Mesendoderm (in vitro differentiated cells): ENCODE results near the gene SMYD4.

Experiments
- DNase-seq: peaks from one replicate; pipeline ENCODE4 v3.0.0; 2013
- H2AK5ac ChIP-seq: 2 replicates; pipeline ENCODE4 v1.6.1; 2013; ENCODE audit warnings: low read length, inconsistent platforms
- H2BK120ac ChIP-seq: 2 replicates; pipeline ENCODE4 v1.6.1; 2013; ENCODE audit warnings: low read depth, mild to moderate bottlenecking, low read length, moderate library complexity, mixed read lengths
- H2BK15ac ChIP-seq: replicated peaks from 2 replicates; pipeline ENCODE4 v1.6.1; 2013; ENCODE audit warnings: low read depth, mild to moderate bottlenecking, moderate library complexity
- H2BK5ac ChIP-seq: 2 replicates; pipeline ENCODE4 v1.6.1; 2013; ENCODE audit warnings: low read length, inconsistent platforms
- H3K18ac ChIP-seq: 2 replicates; pipeline ENCODE4 v1.6.1; 2013; ENCODE audit warnings: mild to moderate bottlenecking, low read length, mixed read lengths
- H3K23ac ChIP-seq: one replicate; pipeline ENCODE4 v1.6.1; 2013; ENCODE audit warnings: low read length
- H3K27ac ChIP-seq: 2 replicates; pipeline ENCODE4 v1.5.1; 2013; ENCODE audit warnings: low read depth, mild to moderate bottlenecking, inconsistent platforms, low read length, moderate library complexity
- H3K27me3 ChIP-seq: 2 replicates; pipeline ENCODE4 v1.6.1; 2013; ENCODE audit warnings: low read length, control low read depth, mild to moderate bottlenecking, inconsistent platforms; ENCODE audit not compliant: insufficient read depth, poor library complexity
- H3K36me3 ChIP-seq: 2 replicates; pipeline ENCODE4 v1.6.1; 2013; ENCODE audit warnings: low read length, inconsistent platforms; ENCODE audit not compliant: control insufficient read depth, insufficient read depth
- H3K4ac ChIP-seq: one replicate; pipeline ENCODE4 v1.6.1; 2013; ENCODE audit warnings: low read depth, mild to moderate bottlenecking, low read length, moderate library complexity
- H3K4me1 ChIP-seq: 2 replicates; pipeline ENCODE4 v1.6.1; 2013; ENCODE audit warnings: low read depth, low read length, inconsistent platforms; ENCODE audit not compliant: control insufficient read depth
- H3K4me2 ChIP-seq: 2 replicates; pipeline ENCODE4 v1.6.1; 2013; ENCODE audit warnings: low read length
- H3K4me3 ChIP-seq: 2 replicates; pipeline ENCODE4 v1.5.1; 2013; ENCODE audit warnings: mild to moderate bottlenecking, low read length
- H3K56ac ChIP-seq: one replicate; pipeline ENCODE4 v1.6.1; 2013; ENCODE audit warnings: low read length
- H3K79me1 ChIP-seq: 2 replicates; pipeline ENCODE4 v1.6.1; 2013; ENCODE audit warnings: low read length, inconsistent platforms
- H3K79me2 ChIP-seq: 2 replicates; pipeline ENCODE4 v1.6.1; 2013; ENCODE audit warnings: mild to moderate bottlenecking, low read length; ENCODE audit not compliant: control insufficient read depth, insufficient read depth
- H3K9ac ChIP-seq: 2 replicates; pipeline ENCODE4 v1.6.1; 2013; ENCODE audit warnings: low read length, inconsistent platforms
- H4K5ac ChIP-seq: one replicate; pipeline ENCODE4 v1.6.1; 2013; ENCODE audit warnings: low read length
- H4K8ac ChIP-seq: one replicate; pipeline ENCODE4 v1.6.1; 2013; ENCODE audit warnings: low read depth, mild to moderate bottlenecking, control low read depth, low read length, moderate library complexity
- WGBS: extraction: QIAGEN DNeasy Blood & Tissue Kit; methylation state at CpG from one replicate; pipeline ENCODE4 v1.1.7; 2013; ENCODE audit warnings: low lambda C conversion rate, missing lambda C conversion rate; ENCODE audit not compliant: insufficient coverage; ENCODE audit errors: extremely low coverage; 5-methylcytosine and 5-hydroxymethylcytosine counted together

Gene SMYD4

GRCh38 chr17:1796800-1797199, 32.9 kb downstream of the SMYD4 start:
- Histone ChIP-seq H3K9ac (no peak overlapping the region), H3K27me3 (no peaks in the 10 kb centered on the region), H3K4ac (no peak overlapping the region), H3K27ac (no peak overlapping the region), H4K8ac (no peak overlapping the region), H3K4me1 (no peaks in the 10 kb centered on the region), H3K23ac (no peak overlapping the region), H3K79me2 (no peaks in the 10 kb centered on the region), H2BK15ac (no peak overlapping the region), H2BK5ac (no peak overlapping the region), H3K56ac (no peak overlapping the region), H3K18ac (no peak overlapping the region), H3K4me3 (no peak overlapping the region), H2AK5ac (no peak overlapping the region), H2BK120ac (no peak overlapping the region), H3K36me3 (peaks cover 8% of the 10 kb centered on the region), H3K79me1 (peaks cover 4% of the 10 kb centered on the region), H4K5ac (no peak overlapping the region), H3K4me2 (no peak overlapping the region)
- no peak for DNase-seq
- no CpG with 5 or more reads among the region's 1 CpG for whole genome bisulfite sequencing

DNA sequence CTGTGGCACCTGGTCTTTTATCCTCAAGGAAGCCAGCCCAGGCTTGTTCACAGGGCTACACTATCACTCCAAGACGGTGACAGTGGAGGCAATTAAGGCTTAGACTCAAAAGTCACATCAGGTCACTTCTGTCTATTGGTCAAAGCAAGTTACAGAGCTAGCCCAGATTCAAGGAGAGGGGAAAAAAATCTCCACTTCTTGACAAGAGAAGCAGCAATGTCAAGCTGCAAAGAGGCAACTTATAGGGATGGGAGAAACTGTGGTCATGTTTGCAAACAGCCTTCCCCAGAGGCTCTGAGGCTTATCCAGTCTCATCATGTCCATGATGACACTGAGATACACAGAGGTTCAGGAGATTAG, 36.3 kb downstream of the SMYD4 start:
- Histone ChIP-seq H3K79me1 (peaks cover 2% of the 10 kb centered on the region), H2AK5ac (no peak overlapping the region), H3K79me2 (no peaks in the 10 kb centered on the region), H2BK15ac (no peak overlapping the region), H3K4me3 (no peak overlapping the region), H4K5ac (no peak overlapping the region), H4K8ac (no peak overlapping the region), H3K56ac (no peak overlapping the region), H3K23ac (no peak overlapping the region), H3K4ac (no peak overlapping the region), H3K27ac (no peak overlapping the region), H3K4me2 (no peak overlapping the region), H3K27me3 (no peaks in the 10 kb centered on the region), H2BK5ac (no peak overlapping the region), H3K4me1 (no peaks in the 10 kb centered on the region), H3K18ac (no peak overlapping the region), H3K36me3 (no peaks in the 10 kb centered on the region), H2BK120ac (no peak overlapping the region), H3K9ac (no peak overlapping the region)
- DNase-seq, result peak; percentile 12
- WGBS, result no CpG with 5 or more reads among the region's 1 CpG

- no peak overlapping the region for H3K9ac ChIP-seq
- H3K23ac ChIP-seq, result no peak overlapping the region
- no peak overlapping the region for H3K18ac ChIP-seq
- no peak overlapping the region for H3K27ac ChIP-seq
- H2BK15ac ChIP-seq, result no peak overlapping the region
- WGBS, result no CpG with 5 or more reads among the region's 23 CpGs
- no peaks in the 10 kb centered on the region for H3K4me1 ChIP-seq
- no peak overlapping the region for H2BK5ac ChIP-seq
- no peaks in the 10 kb centered on the region for H3K79me2 ChIP-seq
- H3K27me3 ChIP-seq, result no peaks in the 10 kb centered on the region
- no peak overlapping the region for H2BK120ac ChIP-seq
- H3K79me1 ChIP-seq, result peaks cover 2% of the 10 kb centered on the region
- H3K36me3 ChIP-seq, result no peaks in the 10 kb centered on the region
- DNase-seq, result no peak
- H3K4ac ChIP-seq, result no peak overlapping the region
- H4K8ac ChIP-seq, result no peak overlapping the region
- H3K4me3 ChIP-seq, result no peak overlapping the region
- H3K56ac ChIP-seq, result no peak overlapping the region
- no peak overlapping the region for H2AK5ac ChIP-seq
- no peak overlapping the region for H4K5ac ChIP-seq
- no peak overlapping the region for H3K4me2 ChIP-seq
Observed at GRCh38 chr17:1792495-1793446, 36.9 kb downstream of the SMYD4 start.

DNA sequence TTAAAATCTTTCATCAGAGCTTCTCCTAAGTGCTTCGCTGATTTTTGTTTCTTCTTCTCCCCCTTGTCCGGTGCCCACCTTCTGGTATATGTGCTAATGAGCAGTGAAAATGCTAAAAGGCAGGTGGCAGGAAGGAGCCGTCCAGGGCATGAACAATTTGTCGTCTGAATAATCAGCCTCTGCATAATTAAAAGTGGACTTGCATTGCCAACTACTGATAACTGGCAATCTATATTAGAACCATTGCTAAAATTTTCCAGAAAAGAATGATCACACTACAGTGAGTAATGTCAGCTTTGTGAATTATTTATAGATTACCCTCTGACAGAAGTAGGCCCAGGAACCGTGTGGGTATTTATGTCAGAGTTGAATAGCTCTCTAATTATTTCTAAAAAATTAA, 39.8 kb downstream of the SMYD4 start:
- H3K79me2 ChIP-seq, result no peaks in the 10 kb centered on the region
- no peak overlapping the region for H4K5ac ChIP-seq
- H3K36me3 ChIP-seq, result peaks cover 6% of the 10 kb centered on the region
- H3K79me1 ChIP-seq, result peaks cover 2% of the 10 kb centered on the region
- no peak overlapping the region for H3K27ac ChIP-seq
- no peak overlapping the region for H3K23ac ChIP-seq
- H3K4me1 ChIP-seq, result no peaks in the 10 kb centered on the region
- DNase-seq, result no peak
- no peak overlapping the region for H2BK15ac ChIP-seq
- no peak overlapping the region for H3K4me3 ChIP-seq
- no CpG with 5 or more reads among the region's 5 CpGs for WGBS
- no peaks in the 10 kb centered on the region for H3K27me3 ChIP-seq
- H3K9ac ChIP-seq, result no peak overlapping the region
- H3K4me2 ChIP-seq, result no peak overlapping the region
- no peak overlapping the region for H2BK120ac ChIP-seq
- no peak overlapping the region for H3K18ac ChIP-seq
- no peak overlapping the region for H2BK5ac ChIP-seq
- H3K4ac ChIP-seq, result no peak overlapping the region
- H3K56ac ChIP-seq, result no peak overlapping the region
- H2AK5ac ChIP-seq, result no peak overlapping the region
- no peak overlapping the region for H4K8ac ChIP-seq

GRCh38 chr17:1787301-1787902, 42.3 kb downstream of the SMYD4 start:
- no peak overlapping the region for H3K4ac ChIP-seq
- H2BK5ac ChIP-seq, result no peak overlapping the region
- no peak overlapping the region for H3K27ac ChIP-seq

More at GRCh38 chr17:1787301-1787902, 42.3 kb downstream of the SMYD4 start:
- no peak overlapping the region for H3K23ac ChIP-seq
- no peak for DNase-seq
- peaks cover 9% of the 10 kb centered on the region for H3K36me3 ChIP-seq
- H2BK15ac ChIP-seq, result no peak overlapping the region
- no CpG with 5 or more reads among the region's 16 CpGs for WGBS
- no peak overlapping the region for H3K9ac ChIP-seq
- H3K27me3 ChIP-seq, result no peaks in the 10 kb centered on the region
- H3K18ac ChIP-seq, result no peak overlapping the region
- H3K79me1 ChIP-seq, result no peaks in the 10 kb centered on the region
- no peak overlapping the region for H2AK5ac ChIP-seq
- H2BK120ac ChIP-seq, result no peak overlapping the region
- H3K4me2 ChIP-seq, result no peak overlapping the region
- H3K79me2 ChIP-seq, result no peaks in the 10 kb centered on the region
- no peak overlapping the region for H4K8ac ChIP-seq
- no peak overlapping the region for H3K56ac ChIP-seq
- H4K5ac ChIP-seq, result no peak overlapping the region
- H3K4me1 ChIP-seq, result no peaks in the 10 kb centered on the region
- no peak overlapping the region for H3K4me3 ChIP-seq
